DOHH2 (cell line): ENCODE results near the gene SLC51A.

Experiments
- CTCF ChIP-seq: fragments of 200-600 bp; sonication (generic); IDR thresholded peaks from one replicate; pipeline ENCODE4 v1.5.1; 2014; ENCODE audit warnings: antibody characterized with exemption, mild to moderate bottlenecking, low read depth, low read length; ENCODE audit not compliant: poor library complexity, severe bottlenecking
- EZH2phosphoT487 ChIP-seq: fragments of 200-600 bp; sonication (generic); IDR thresholded peaks from 2 replicates; pipeline ENCODE4 v1.6.1; 2017; ENCODE audit warnings: borderline replicate concordance, mild to moderate bottlenecking, antibody characterized with exemption, low read length, moderate library complexity, mixed read lengths

GRCh38 chr3:196232882-196233251, 16.5 kb downstream of the SLC51A start:
- TF ChIP-seq CTCF (no peak), EZH2phosphoT487 (no peak)
